Measurements from ENCODE around the gene BBS9.
"Not testable (repeated sequence)": the region's sequence is repeated elsewhere in the genome, so short reads cannot be mapped to it uniquely, and the experiment has no call there.

The BBS9 gene

DNA sequence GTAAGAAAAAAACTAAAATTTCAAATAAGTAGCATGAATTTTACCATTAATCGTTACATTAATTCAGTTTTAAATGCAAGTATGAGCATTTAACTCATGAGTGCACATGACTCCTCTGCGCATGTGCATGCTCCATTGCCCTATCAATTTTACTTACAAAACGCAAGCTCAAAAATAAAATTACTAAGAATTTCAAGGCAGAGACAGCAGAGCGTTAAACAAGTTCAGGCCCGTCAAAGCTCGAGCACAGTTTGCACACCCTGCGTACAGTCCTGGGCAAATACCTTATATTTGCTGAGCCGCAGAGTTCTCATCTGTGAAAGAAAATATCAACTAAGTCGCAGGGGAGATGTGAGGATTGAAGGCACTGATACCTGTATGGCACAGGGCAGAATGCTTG is 373.6 kb downstream of the BBS9 start:
- DNase-seq: no peak

DNA sequence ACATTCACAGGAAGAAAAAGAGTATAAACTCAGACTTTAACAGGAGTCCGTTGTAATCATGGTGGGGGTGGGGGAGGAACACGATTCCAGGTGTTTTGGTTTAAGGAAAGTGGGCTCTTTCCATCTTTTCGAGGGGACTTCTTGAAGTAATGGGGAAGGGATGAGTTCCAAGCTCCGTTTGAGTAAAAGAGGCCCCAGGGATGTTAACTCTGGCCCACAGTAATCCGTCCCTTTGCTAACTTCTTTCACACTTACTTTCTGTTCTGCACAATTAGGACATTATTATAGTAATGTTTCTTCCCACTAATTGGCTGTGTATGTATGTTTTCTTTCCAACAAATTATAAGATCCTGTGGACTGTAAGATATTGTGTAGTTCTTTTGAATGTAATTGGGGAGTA is 374.4 kb downstream of the BBS9 start:
- DNase-seq: no peak

DNA sequence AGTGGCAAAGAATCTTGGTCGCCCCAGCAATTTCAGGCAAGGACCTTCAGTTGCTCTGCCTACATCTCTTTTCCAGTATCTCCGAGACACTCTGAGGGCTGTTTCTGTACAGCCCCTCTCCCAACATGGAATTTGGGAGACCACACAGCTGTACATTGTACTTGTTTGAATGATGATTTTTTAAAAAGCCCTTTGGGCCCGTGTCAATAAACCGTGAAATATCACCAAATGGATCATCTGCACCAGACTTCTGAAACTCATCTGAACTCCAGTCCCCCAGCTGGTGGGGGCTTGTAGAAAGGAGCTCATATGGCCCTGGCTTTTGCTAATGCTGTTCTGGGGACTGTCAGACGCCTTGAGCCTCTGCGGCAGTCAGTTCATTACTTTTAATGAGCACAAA is 374.9 kb downstream of the BBS9 start:
- DNase-seq: no peak

DNA sequence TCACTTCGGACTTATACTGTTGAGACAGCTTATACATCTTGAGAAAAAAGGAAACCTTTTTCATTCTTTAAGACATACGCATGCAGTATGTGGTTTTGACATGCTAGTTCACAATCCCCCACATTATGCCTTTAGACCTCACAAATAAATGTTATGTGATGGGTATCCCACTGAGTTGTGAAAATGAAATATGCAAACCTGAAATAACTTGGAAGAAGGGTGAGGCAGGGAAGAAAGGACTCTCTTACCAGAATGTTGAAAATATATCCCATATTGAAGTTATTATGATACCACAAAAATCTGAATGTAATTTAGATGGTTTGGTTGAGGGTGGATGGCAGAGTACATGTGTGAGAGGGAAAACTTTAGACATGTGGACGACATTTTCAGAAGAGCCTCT is 379.8 kb downstream of the BBS9 start:
- peak; percentile 83 for DNase-seq

DNA sequence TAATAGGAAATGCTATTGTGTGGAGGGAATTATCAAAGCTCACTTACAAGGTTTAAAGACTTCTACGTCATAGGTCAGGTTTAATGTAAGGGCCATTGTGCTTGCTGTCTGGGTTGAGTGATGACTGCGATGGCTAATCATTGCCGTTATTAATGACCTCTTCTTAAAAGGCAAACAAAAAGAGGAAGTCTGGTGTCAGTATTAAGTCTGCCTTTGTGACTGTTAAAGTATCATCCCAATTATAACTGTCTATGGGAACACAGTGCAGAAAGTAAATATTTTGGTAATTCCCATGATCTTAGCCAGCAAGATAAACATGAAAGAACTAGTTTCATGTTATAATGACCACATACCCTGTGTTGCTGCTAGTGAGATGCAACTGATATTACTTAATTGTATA is 382.4 kb downstream of the BBS9 start:
- DNase-seq: no peak

DNA sequence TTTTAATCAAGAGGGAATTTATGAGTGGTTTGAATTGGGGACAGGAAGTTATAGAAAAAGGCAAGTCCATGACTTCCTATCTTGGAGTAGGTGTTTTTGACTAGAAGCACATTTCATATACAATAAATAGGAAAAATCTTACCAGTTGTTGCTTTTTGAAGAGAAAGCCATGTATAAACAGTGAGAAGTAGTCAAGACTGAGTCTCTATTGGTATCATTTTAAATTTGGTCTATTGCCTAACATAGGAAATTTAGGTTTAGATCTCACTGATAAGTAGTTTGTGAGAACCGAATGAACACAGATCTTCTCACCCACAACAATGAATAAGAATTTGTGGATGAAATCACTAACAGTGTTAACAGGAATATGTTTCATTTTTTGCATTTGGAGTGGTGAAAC is 387.2 kb downstream of the BBS9 start:
- no peak for DNase-seq

DNA sequence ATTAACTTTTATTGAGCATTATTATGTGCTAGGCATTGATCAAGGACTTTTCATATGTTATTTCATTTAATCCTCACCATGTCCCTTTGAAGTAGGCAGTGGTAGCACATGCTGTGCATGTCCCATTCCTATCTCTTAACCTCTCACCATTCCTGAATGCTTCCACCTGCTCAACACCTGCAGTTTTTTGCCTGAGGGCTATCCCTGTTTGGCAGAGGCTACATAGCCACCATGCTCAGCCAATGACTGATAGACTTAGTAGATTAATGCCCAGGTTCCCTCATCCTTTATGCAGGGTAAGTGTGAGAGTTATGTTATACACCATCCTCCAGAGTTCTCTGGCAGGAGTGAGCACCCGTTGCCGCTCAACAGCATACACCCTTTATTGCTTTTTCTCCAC is 387.8 kb downstream of the BBS9 start:
- no peak for DNase-seq

DNA sequence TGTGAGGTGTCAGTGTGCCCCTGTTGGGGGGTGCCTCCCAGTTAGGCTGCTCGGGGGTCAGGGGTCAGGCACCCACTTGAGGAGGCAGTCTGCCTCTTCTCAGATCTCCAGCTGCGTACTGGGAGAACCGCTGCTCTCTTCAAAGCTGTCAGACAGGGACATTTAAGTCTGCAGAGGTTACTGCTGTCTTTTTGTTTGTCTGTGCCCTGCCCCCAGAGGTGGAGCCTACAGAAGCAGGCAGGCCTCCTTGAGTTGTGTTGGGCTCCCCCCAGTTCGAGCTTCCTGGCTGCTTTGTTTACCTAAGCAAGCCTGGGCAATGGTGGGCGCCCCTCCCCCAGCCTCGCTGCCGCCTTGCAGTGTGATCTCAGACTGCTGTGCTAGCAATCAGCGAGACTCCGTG is 397.6 kb downstream of the BBS9 start:
- not testable (repeated sequence) for DNase-seq

DNA sequence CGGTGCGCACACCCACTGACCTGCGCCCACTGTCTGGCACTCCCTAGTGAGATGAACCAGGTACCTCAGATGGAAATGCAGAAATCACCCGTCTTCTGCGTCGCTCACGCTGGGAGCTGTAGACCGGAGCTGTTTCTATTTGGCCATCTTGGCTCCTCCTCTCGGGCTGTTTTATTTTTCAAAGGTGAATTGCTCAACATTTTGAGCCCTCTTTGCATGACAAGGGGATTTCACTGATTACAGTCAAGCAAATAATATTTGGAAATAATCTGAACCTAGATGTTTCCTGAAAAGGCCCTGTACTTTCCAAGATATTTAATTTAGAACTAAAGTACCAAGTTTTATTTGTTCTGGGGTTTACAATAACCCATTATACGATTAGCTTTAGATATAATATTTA is 398.2 kb downstream of the BBS9 start:
- not testable (repeated sequence) for DNase-seq

DNA sequence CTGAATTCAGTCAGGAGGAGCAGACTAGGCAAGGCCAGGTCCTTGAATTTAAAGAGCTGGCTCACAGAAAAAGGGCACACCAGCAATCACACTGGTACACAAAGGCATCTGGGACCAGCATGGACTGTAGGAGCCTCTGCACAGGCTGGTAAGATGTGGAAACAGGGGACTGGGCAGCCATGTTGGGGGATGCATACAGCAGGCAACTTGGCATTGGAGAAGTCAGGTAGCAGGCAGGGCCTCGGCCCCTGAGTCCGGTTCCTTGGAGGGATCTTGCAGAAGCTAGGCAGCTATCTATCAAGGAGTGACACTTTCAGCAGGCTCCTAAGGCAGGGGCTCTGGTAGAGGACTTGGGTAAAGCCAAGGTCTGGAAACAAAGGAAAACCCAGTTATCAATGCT is 399.7 kb downstream of the BBS9 start:
- no peak for DNase-seq

DNA sequence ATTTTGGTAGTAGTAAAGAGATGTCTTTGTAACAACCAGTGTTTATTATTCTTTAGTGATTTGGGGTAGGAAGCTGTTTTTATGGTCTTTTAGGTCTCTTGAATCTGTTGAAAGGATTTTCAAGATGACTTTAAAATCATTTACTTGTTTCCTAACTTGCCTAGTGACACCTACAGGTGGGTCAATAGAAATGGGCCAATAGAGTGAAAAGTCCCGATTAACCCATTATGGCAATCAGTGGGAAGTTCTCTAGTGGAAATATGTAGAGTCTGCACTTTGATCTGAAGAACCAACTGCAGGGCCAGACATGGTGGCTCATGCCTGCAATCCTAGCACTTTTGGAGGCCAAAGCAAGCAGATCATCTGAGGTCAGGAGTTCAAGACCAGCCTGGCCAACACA is 401.3 kb downstream of the BBS9 start:
- DNase-seq: no peak

DNA sequence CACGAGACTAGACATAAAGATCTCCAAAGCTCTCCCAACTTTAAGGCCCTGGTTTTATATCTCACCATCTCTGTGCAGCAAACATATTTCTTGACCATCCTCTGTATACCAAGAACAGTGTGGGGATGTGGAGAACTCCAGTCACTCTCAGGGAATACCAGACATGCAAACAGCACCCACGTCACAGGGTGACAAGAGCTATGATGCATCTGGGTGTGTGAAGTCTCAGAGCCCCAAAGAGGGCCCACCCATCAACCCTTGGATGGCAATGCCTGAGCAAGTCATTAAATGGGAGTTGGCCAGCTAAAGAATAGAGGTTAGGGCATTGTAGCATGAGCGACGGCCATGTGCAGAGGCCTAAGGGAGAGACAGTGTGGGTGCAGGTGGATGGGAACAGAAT is 402.5 kb downstream of the BBS9 start:
- no peak for DNase-seq

DNA sequence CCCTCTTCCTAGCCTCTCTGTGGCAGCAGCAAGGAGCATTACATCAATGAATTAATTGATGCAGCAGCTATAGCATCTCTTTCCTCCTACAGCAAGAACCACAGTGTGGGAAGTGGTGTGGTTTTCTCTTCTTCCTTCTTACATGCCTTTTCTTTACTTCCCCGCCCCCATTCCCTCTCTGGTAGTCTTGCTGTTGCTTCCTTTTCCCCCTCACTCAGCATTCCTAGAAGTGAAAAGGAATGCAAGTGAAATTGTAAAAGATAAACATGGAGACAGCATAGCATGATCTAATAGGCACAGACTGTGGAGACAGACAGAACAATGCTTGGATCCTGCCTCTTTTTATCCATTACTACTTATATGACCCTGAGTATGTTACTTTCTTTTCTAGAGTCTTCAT is 405.5 kb downstream of the BBS9 start:
- peak; percentile 86 for DNase-seq

DNA sequence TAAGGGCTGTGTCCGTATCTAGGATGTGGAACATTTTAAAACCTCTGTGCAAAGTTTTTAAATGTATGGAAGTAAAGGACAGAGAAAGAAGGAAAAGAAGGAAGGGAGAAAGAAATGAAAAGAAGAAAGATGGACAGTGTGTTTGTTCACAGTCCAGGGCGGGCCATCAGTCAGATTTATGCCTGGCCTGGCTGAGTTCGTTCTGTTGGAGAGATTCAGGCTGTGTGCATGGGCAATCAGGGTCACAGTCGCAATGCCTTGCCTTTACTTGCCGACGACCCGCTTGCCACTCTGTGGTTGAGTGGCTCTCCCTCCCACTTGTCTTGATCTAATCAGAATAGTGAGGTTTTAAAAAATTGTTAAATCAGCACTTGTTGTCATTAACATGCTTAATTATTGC is 406.6 kb downstream of the BBS9 start:
- no peak for DNase-seq

DNA sequence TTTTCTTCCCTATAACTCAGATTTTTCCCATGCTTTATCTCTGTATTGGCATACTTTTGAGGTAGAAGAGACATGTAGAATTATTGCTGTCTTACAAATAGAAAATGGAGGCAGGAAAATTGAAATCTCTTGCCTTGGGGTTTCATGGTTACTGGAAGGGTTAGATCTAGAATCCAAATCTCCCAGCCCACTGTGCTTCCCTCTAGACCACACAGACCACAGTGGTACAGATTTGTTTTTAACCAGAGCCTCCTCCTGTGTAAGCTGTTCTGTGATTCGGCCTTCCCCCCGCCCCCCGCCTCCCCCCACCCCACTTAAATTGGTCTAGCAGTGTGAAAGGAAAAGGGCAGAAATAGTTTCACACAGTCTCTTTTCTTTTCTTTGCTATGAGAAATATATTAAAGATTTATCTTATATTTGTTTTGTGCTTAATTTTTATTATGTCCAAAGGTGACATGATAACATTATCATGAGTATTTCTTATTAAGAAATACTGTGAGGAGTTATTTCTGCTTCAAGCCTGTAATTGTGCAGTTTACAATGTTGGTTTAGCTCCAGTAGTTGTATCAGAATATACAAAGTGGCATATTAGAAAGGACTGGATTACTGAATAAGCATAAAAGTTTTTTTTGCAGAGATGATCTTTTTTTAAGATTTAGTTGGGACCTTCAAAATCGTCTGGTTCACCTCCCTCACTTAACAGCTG is 407.2 kb downstream of the BBS9 start:
- no peak for DNase-seq

DNA sequence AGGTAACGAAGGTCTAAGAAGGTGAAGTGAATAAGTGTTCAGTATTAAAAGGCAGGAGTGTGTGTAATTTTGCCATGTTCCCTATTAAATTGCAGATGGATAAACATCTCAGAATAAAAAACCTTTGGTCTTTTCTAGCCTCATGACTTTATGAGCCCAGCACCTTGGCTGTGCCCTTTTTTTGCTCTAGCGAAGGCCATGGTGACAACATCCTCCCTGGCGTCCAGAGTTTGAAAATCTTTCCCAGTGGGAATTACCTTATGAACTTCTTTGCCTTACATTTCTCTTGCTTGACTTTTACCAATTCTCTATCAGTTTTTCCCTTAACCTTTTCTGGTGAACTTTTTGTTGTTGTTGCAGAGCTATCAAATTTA is 407.7 kb downstream of the BBS9 start:
- DNase-seq: no peak

DNA sequence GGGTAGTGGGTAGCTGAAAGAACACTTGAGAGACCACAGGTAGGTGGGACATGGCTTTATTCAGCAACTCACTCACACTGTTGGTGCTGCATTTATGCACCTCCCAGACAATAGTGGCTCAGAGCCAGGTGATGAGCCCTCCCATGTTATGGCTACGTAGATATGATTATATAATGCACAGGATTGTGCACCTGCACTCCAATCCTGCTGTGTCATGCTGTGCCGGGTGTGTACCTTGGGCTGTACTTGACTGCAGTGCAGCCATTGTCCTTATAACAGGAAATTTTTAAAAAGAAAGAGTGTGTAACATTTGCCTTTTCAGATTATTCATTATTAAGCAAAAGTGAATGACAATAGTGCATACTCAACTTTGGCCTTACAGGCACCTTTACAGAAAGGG is 409.8 kb downstream of the BBS9 start:
- DNase-seq: no peak

DNA sequence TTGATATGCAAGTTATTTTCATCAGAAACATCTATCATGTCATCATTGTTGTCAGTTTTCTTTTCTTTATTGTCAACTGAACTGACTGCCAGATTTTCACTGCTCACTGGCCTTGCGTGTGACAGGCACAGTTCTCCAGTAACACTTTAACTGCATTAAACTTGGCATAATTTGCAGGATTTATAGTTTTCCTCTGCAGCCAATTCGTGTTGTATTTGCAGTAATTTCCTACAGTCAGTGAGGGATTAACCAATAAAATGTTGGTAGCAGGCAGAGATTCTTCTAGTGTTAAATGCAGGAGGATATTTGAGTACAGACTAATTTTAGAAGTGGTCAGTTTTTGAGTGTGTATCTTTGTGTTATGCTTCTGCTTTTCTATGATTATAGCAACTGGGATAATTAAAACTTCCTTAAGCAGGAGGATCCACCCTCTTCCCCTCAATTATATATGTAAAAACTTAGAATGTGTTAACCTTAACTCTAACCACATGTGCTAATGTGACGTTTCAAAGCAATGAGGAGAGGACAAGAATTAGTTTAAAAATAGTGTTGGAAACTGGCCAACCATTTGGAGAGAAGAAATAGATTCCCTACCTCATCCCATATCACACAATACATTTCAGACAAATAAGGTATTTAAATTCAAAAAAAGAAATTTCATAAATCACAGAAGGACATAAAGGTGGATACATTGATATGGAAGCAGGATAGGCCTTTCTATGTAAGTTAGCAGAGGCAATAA is 410.5 kb downstream of the BBS9 start:
- DNase-seq: peak; percentile 17

DNA sequence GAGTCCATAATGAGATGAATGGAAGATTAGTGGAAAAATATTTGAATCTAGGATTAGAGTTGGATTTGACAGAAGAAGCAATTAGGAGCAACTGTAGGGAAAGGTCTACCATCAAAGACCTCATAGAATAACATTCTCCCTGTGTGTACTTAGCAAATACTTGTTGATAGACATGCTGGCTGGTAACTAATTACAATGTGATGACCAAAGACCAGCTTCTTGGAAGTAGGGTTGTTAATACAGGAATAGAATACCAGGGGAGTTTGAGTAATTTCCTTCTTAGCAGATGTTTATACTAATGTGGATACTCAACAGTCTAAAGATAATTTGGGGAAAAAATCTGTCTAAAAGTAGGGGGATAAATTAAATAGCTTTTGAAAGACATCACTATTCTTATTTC is 418.5 kb downstream of the BBS9 start:
- peak; percentile 38 for DNase-seq

DNA sequence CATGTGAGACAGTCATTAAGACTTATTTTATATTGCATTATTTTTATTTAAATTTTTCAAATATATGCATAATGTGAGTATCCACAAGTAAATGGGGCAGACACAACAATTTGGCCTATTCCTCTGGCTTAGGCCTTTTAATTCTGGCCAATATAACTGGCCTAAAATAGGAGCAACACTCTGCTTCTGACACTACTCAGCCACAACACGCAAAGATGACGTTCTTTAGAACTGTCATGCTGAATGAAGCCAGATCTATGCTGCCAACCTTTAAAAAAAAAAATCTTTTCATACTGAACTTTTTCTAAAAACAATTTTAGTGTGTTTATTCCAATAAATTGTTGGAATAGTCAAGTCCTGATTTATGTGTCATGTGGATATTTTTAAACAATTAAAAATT is 421.0 kb downstream of the BBS9 start:
- no peak for DNase-seq

DNA sequence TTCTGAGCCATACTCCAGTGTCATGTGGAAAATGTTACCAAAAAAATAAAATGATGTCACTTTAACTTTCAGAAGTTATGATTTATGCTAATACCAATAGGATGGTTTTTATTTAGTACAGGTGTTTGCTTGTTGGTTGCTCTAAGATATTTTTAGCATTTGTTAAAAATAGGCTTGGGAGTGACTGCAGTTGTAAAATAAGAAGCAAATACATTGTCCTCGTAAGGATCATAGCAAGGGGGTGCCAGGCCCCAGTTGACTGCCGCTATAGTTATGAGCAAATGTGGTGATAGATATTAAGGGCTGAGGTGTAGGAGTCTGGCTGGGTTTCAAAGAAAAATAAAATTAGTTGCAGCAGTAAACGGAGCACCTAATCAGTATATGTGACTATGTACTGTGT is 421.6 kb downstream of the BBS9 start:
- DNase-seq: no peak

DNA sequence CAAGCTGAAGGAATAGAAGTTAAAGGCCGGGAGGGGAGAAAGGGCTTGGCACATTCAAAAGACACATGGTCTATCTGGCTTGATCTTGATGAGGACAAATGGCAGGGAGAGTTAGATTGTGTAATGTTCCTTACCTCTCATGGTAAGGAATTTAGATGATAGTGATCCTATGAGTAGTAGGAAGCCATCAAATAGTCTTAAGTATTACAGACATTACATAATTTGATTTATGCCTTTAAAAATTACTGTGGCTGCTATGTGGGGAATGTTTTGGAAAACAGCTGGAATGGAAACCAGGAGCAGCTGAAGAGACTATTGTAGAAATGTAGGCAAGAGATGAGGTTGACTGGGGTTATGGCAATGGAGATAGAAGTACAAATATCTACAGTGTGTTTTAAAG is 424.7 kb downstream of the BBS9 start:
- peak; percentile 74 for DNase-seq

DNA sequence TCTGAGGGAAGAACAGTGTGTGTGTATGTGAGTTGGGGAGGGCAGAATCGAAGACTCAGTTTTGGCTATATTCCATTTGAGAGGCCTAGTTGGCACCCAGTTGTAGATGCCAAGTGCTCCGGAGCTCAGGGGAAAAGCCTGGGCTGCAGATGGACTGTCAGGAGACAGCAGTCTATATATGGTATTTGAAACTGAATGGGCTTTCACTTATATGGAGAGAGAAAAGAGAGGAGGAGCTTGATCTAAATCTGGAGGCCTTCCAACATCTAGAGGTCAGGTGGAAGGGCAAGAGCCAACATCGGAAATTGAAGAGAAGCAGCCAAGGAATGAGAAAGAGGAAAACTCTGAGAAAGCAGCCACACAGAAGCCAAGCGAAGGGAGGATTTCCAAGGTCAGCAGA is 425.2 kb downstream of the BBS9 start:
- no peak for DNase-seq

DNA sequence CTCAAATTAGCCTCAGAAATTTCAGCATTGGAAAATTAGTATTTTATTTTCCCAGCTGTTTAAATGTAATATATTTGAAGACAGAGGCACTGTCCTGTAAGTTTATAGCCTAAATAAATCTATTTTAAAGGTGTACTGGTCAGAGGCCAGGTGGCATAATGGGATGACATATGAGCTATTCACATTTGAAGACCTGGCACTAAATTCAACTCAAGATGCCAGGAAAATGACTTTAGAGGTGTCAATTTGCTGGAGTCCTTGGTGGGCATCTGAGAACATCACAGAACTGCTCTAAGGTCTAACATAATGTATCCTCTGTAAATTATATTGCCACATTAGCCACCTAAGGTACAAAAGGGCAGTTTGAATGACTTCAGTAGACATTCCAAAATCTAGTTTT is 427.1 kb downstream of the BBS9 start:
- no peak for DNase-seq

Data from fibroblast of skin of abdomen (primary cell).